HepG2 (cell line): ENCODE results near the gene XRCC2. TPM values are rescaled to one million over a fixed set of nuclear protein-coding genes. Genes with fewer than 3 reads are reported as not detected.

Source experiments
- NFKBIZ ChIP-seq: IDR thresholded peaks from 2 replicates; pipeline ENCODE4 v1.6.1; 2018; ENCODE audit warnings: missing genetic modification reagents, missing compliant biosample characterization
- SNRNP70 ChIP-seq: fragments of 200-400 bp; formaldehyde crosslinking; IDR thresholded peaks from 2 replicates; pipeline ENCODE4 v1.6.1; 2017; ENCODE audit warnings: mild to moderate bottlenecking, low read depth, low read length, moderate library complexity
- ZNF263 ChIP-seq: sonication (generic); formaldehyde crosslinking; IDR thresholded peaks from 2 replicates; pipeline ENCODE4 v1.4.0; 2020; ENCODE audit warnings: missing genetic modification reagents
- ZNF329 ChIP-seq: sonication (generic); formaldehyde crosslinking; IDR thresholded peaks from 2 replicates; pipeline ENCODE4 v1.9.0; 2021; ENCODE audit warnings: low read depth, mild to moderate bottlenecking, missing genetic modification reagents
- ZNF468 ChIP-seq: sonication (generic); formaldehyde crosslinking; IDR thresholded peaks from 2 replicates; pipeline ENCODE4 v1.8.0; 2022; ENCODE audit warnings: mild to moderate bottlenecking, moderate library complexity, missing genetic modification reagents
- ZNF883 ChIP-seq: sonication (generic); formaldehyde crosslinking; IDR thresholded peaks from 2 replicates; pipeline ENCODE4 v1.5.1; 2020; ENCODE audit warnings: mild to moderate bottlenecking, missing genetic modification reagents; ENCODE audit errors: not compliant biosample characterization
- ZZZ3 ChIP-seq: sonication (generic); formaldehyde crosslinking; IDR thresholded peaks from 2 replicates; pipeline ENCODE4 v1.4.0; 2020; ENCODE audit warnings: missing genetic modification reagents, mild to moderate bottlenecking, borderline replicate concordance
- polyA plus RNA-seq, 8 experiments: library from polyadenylated mRNA; depleted of rRNA in 3 of 8; stranded (reverse) in 7 of 8; unstranded in 1 of 8; fragments of >200 nt; fragmentation: Illumina TruSeq in 4 of 8; extraction: Trizol in 4 of 8; gene quantifications; 2 replicates each; pipeline versions ENCODE4 v1.2.1 to v1.2.3, GENCODE V29; 2011 to 2016; ENCODE audit warnings: low read depth in 4 of 8, missing spikeins in 1 of 8, mixed read lengths in 1 of 8; ENCODE audit not compliant: insufficient read depth in 1 of 8
- total RNA-seq, 5 experiments: library from RNA; depleted of rRNA; stranded (reverse); fragments of >200 nt; fragmentation: Illumina TruSeq; extraction: Trizol; gene quantifications; 2 replicates each; pipeline ENCODE4 v1.2.3, GENCODE V29; 2016; ENCODE audit warnings: low read depth in 1 of 5
- TF ChIP-seq, protein P1 (sequence below): sonication (generic); formaldehyde crosslinking; IDR thresholded peaks from 2 replicates; pipeline ENCODE4 v1.9.0; 2022; ENCODE audit warnings: missing genetic modification reagents, mild to moderate bottlenecking, borderline replicate concordance
- TF ChIP-seq, protein P2 (sequence below): sonication (generic); formaldehyde crosslinking; IDR thresholded peaks from 2 replicates; pipeline ENCODE4 v1.4.0; 2020; ENCODE audit warnings: missing genetic modification reagents
- TF ChIP-seq, protein P3 (sequence below): sonication (generic); formaldehyde crosslinking; IDR thresholded peaks from 2 replicates; pipeline ENCODE4 v1.5.1; 2020; ENCODE audit warnings: missing genetic modification reagents, mild to moderate bottlenecking, borderline replicate concordance
- TF ChIP-seq, protein P4 (sequence below): conservative IDR thresholded peaks from 2 replicates; pipeline ENCODE4 v1.6.1; 2018; ENCODE audit warnings: missing genetic modification reagents
- TF ChIP-seq, protein P5 (sequence below): sonication (generic); formaldehyde crosslinking; IDR thresholded peaks from 2 replicates; pipeline ENCODE4 v1.4.0; 2020; ENCODE audit warnings: missing genetic modification reagents
- TF ChIP-seq, protein P6 (sequence below): sonication (generic); formaldehyde crosslinking; IDR thresholded peaks from 2 replicates; pipeline ENCODE4 v1.4.0; 2020; ENCODE audit warnings: mild to moderate bottlenecking, missing genetic modification reagents
- TF ChIP-seq, protein P7 (sequence below): IDR thresholded peaks from 2 replicates; pipeline ENCODE4 v1.6.1; 2012; ENCODE audit warnings: low read length, improper control_type of control experiment

Gene XRCC2
- total and polyA plus RNA-seq, 2 of the 13 experiments (the other 11 are each of a cell fraction or from before 2014, with no cell fraction given), result 3.8 to 14.5 TPM

DNA sequence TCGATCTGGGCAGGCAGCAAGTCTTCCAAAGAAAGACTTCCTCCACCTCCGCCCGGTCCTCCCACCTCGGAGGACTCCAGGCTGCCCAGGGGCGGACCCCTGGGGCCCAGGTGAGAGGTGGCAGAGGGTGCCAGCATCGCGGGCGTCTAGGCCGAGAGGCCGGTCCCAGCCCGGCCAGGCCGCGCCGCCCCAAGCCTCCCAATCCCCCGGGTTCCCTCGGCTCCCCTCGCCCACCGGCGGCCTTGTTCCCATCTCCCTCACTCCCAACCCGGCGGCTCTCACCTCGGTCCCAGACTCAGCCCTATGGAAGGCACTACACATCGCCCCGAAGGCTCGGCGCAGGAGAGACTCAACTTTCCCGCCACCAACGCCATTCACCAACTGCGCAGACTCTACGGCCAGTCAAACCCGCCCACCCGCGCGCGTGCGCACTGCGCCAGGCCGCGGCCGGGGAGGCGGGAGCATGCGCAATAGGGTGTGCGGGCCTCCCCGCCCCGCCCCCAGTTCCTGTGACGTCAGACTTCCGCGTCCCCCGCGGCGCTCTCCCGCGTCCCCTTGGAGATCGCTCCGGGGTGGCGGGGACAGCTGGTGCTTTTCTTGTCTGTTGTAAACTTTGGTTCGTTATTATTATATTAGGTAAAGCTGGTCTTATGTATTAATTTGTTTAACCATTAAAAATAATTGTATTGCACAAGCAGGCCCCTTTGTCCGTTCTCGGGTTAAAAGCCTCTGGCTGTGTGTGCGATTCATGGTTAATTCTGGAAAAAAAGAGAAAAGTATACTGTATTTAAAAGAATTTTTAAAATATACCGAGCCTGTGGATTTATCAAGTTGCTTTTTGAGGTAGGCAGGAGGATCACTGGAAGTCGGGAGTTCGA, at the start of gene XRCC2 (continued):
- TF ChIP-seq, protein P1, sequence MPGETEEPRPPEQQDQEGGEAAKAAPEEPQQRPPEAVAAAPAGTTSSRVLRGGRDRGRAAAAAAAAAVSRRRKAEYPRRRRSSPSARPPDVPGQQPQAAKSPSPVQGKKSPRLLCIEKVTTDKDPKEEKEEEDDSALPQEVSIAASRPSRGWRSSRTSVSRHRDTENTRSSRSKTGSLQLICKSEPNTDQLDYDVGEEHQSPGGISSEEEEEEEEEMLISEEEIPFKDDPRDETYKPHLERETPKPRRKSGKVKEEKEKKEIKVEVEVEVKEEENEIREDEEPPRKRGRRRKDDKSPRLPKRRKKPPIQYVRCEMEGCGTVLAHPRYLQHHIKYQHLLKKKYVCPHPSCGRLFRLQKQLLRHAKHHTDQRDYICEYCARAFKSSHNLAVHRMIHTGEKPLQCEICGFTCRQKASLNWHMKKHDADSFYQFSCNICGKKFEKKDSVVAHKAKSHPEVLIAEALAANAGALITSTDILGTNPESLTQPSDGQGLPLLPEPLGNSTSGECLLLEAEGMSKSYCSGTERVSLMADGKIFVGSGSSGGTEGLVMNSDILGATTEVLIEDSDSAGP (CRISPR knock-in tag), result peak; percentile 63; the same call in 1 of the 2 replicates
- TF ChIP-seq ZNF263 (peak; percentile 56; the same call in 1 of the 2 replicates), NFKBIZ (CRISPR knock-in tag) (0 out of 2 replicates have a peak, but pooled peaks have one; percentile 23), ZNF329 (CRISPR knock-in tag) (no peak), ZNF468 (no peak), ZNF883 (no peak), SNRNP70 (no peak), ZZZ3 (0 out of 2 replicates have a peak, but pooled peaks have one; percentile 86)
- TF ChIP-seq, protein P2, sequence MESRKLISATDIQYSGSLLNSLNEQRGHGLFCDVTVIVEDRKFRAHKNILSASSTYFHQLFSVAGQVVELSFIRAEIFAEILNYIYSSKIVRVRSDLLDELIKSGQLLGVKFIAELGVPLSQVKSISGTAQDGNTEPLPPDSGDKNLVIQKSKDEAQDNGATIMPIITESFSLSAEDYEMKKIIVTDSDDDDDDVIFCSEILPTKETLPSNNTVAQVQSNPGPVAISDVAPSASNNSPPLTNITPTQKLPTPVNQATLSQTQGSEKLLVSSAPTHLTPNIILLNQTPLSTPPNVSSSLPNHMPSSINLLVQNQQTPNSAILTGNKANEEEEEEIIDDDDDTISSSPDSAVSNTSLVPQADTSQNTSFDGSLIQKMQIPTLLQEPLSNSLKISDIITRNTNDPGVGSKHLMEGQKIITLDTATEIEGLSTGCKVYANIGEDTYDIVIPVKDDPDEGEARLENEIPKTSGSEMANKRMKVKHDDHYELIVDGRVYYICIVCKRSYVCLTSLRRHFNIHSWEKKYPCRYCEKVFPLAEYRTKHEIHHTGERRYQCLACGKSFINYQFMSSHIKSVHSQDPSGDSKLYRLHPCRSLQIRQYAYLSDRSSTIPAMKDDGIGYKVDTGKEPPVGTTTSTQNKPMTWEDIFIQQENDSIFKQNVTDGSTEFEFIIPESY (CRISPR knock-in tag), result no peak
- TF ChIP-seq, protein P3, sequence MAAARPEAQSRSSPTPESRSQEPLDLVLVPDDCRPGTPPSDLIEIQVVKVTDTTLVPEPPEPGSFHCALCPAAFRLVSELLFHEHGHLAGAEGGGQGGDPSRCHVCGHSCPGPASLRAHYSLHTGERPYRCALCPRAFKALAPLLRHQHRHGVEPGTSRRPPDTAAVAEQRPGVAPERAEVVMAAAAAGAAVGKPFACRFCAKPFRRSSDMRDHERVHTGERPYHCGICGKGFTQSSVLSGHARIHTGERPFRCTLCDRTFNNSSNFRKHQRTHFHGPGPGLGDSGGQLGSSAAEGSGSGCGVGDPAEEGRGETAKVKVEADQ (CRISPR knock-in tag), result no peak
- TF ChIP-seq, protein P4, sequence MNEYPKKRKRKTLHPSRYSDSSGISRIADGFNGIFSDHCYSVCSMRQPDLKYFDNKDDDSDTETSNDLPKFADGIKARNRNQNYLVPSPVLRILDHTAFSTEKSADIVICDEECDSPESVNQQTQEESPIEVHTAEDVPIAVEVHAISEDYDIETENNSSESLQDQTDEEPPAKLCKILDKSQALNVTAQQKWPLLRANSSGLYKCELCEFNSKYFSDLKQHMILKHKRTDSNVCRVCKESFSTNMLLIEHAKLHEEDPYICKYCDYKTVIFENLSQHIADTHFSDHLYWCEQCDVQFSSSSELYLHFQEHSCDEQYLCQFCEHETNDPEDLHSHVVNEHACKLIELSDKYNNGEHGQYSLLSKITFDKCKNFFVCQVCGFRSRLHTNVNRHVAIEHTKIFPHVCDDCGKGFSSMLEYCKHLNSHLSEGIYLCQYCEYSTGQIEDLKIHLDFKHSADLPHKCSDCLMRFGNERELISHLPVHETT, result no peak; the same call in 1 of the 2 replicates
- TF ChIP-seq, protein P5, sequence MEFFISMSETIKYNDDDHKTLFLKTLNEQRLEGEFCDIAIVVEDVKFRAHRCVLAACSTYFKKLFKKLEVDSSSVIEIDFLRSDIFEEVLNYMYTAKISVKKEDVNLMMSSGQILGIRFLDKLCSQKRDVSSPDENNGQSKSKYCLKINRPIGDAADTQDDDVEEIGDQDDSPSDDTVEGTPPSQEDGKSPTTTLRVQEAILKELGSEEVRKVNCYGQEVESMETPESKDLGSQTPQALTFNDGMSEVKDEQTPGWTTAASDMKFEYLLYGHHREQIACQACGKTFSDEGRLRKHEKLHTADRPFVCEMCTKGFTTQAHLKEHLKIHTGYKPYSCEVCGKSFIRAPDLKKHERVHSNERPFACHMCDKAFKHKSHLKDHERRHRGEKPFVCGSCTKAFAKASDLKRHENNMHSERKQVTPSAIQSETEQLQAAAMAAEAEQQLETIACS (CRISPR knock-in tag), result 0 out of 2 replicates have a peak, but pooled peaks have one; percentile 27
- TF ChIP-seq, protein P6, sequence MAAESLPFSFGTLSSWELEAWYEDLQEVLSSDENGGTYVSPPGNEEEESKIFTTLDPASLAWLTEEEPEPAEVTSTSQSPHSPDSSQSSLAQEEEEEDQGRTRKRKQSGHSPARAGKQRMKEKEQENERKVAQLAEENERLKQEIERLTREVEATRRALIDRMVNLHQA (CRISPR knock-in tag), result no peak
- TF ChIP-seq, protein P7, sequence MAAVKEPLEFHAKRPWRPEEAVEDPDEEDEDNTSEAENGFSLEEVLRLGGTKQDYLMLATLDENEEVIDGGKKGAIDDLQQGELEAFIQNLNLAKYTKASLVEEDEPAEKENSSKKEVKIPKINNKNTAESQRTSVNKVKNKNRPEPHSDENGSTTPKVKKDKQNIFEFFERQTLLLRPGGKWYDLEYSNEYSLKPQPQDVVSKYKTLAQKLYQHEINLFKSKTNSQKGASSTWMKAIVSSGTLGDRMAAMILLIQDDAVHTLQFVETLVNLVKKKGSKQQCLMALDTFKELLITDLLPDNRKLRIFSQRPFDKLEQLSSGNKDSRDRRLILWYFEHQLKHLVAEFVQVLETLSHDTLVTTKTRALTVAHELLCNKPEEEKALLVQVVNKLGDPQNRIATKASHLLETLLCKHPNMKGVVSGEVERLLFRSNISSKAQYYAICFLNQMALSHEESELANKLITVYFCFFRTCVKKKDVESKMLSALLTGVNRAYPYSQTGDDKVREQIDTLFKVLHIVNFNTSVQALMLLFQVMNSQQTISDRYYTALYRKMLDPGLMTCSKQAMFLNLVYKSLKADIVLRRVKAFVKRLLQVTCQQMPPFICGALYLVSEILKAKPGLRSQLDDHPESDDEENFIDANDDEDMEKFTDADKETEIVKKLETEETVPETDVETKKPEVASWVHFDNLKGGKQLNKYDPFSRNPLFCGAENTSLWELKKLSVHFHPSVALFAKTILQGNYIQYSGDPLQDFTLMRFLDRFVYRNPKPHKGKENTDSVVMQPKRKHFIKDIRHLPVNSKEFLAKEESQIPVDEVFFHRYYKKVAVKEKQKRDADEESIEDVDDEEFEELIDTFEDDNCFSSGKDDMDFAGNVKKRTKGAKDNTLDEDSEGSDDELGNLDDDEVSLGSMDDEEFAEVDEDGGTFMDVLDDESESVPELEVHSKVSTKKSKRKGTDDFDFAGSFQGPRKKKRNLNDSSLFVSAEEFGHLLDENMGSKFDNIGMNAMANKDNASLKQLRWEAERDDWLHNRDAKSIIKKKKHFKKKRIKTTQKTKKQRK, result no peak
